ENCODE measurements around the gene DMD. TPM values are rescaled to one million over a fixed set of nuclear protein-coding genes. Genes with fewer than 3 reads are reported as not detected.
A peak's percentile ranks its signal among the peaks of the same experiment; 100 is the strongest.

The DMD gene
- total and polyA plus RNA-seq, 2 of the 13 experiments (the other 11 are each of a cell fraction or from before 2014, with no cell fraction given), result 17.6 to 25.9 TPM

GRCh38 chrX:31508338-31508737 lies 1703.0 kb downstream of the DMD start:
- peak; percentile 12 for FAIRE-seq
- in situ Hi-C loops (cut with HindIII; ENCODE audit: extremely low pct_ligation_motif_present, low pct_unique_long_range_greater_than_20kb), result no loop called here

More at GRCh38 chrX:31508338-31508737, 1703.0 kb downstream of the DMD start:
- peak; percentile 8 for DNase-seq (ENCODE audit: low spot score)
- ChIA-PET POLR2A (no interaction called here), CTCF (ENCODE audit: low intra/inter-chr PET ratio, low total read pairs) (no interaction called here)
- no TSS peak for BruUV-seq (replicated peaks)
- Histone ChIP-seq H3K27me3 (ENCODE audit: control insufficient read depth in 1 of 2, insufficient read depth in 2 of 2, low read length in 2 of 2) (no peaks in the 10 kb centered on the region), H3K79me2 (ENCODE audit: insufficient read depth, low read length) (no peaks in the 10 kb centered on the region), H3K27ac (ENCODE audit: extremely low read length, insufficient read depth, low read length) (no peak overlapping the region), H3K4me3 (replicated peaks in 1 of 3; ENCODE audit: insufficient read depth in 1 of 3, low read depth in 2 of 3, low read length in 3 of 3) (no peak overlapping the region), H3K9me3 (ENCODE audit: low read length) (no peaks in the 10 kb centered on the region), H3K9ac (ENCODE audit: insufficient read depth, low read depth, low read length) (no peak overlapping the region), H4K20me1 (ENCODE audit: insufficient read depth, low read length) (no peaks in the 10 kb centered on the region), H3K4me2 (ENCODE audit: low read depth, low read length) (peak overlapping the region; percentile 12; the same call in 1 of the 2 replicates), H3K36me3 (replicated peaks in 1 of 2; ENCODE audit: control insufficient read depth in 1 of 2, insufficient read depth in 2 of 2, low read length in 2 of 2) (no peaks in the 10 kb centered on the region), H3K4me1 (ENCODE audit: insufficient read depth, low read length) (no peaks in the 10 kb centered on the region), H2AFZ (ENCODE audit: low read length) (no peak overlapping the region)
- WGBS (ENCODE audit: low lambda C conversion rate), result 5% methylated on average over 4 of the region's 4 CpGs
- TF ChIP-seq, protein P1, sequence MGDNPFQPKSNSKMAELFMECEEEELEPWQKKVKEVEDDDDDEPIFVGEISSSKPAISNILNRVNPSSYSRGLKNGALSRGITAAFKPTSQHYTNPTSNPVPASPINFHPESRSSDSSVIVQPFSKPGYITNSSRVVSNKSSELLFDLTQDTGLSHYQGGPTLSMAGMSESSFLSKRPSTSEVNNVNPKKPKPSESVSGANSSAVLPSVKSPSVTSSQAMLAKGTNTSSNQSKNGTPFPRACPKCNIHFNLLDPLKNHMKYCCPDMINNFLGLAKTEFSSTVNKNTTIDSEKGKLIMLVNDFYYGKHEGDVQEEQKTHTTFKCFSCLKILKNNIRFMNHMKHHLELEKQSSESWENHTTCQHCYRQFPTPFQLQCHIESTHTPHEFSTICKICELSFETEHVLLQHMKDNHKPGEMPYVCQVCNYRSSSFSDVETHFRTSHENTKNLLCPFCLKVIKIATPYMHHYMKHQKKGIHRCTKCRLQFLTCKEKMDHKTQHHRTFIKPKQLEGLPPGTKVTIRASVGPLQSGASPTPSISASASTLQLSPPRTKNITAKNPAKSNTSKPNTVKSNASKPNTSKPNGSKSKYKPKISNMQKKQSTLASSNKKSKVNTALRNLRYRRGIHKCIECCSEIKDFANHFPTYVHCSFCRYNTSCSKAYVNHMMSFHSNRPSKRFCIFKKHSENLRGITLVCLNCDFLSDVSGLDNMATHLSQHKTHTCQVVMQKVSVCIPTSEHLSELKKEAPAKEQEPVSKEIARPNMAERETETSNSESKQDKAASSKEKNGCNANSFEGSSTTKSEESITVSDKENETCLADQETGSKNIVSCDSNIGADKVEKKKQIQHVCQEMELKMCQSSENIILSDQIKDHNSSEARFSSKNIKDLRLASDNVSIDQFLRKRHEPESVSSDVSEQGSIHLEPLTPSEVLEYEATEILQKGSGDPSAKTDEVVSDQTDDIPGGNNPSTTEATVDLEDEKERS (CRISPR knock-in tag; IDR thresholded peaks at IDR 0.05), result no peak
- TF ChIP-seq, protein P2, sequence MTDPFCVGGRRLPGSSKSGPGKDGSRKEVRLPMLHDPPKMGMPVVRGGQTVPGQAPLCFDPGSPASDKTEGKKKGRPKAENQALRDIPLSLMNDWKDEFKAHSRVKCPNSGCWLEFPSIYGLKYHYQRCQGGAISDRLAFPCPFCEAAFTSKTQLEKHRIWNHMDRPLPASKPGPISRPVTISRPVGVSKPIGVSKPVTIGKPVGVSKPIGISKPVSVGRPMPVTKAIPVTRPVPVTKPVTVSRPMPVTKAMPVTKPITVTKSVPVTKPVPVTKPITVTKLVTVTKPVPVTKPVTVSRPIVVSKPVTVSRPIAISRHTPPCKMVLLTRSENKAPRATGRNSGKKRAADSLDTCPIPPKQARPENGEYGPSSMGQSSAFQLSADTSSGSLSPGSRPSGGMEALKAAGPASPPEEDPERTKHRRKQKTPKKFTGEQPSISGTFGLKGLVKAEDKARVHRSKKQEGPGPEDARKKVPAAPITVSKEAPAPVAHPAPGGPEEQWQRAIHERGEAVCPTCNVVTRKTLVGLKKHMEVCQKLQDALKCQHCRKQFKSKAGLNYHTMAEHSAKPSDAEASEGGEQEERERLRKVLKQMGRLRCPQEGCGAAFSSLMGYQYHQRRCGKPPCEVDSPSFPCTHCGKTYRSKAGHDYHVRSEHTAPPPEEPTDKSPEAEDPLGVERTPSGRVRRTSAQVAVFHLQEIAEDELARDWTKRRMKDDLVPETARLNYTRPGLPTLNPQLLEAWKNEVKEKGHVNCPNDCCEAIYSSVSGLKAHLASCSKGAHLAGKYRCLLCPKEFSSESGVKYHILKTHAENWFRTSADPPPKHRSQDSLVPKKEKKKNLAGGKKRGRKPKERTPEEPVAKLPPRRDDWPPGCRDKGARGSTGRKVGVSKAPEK (CRISPR knock-in tag; IDR thresholded peaks at IDR 0.05; ENCODE audit: borderline replicate concordance), result no peak
- no peak for TF ChIP-seq ZFP90 (CRISPR knock-in tag; IDR thresholded peaks at IDR 0.05; ENCODE audit: borderline replicate concordance)
- TF ChIP-seq, protein P3, sequence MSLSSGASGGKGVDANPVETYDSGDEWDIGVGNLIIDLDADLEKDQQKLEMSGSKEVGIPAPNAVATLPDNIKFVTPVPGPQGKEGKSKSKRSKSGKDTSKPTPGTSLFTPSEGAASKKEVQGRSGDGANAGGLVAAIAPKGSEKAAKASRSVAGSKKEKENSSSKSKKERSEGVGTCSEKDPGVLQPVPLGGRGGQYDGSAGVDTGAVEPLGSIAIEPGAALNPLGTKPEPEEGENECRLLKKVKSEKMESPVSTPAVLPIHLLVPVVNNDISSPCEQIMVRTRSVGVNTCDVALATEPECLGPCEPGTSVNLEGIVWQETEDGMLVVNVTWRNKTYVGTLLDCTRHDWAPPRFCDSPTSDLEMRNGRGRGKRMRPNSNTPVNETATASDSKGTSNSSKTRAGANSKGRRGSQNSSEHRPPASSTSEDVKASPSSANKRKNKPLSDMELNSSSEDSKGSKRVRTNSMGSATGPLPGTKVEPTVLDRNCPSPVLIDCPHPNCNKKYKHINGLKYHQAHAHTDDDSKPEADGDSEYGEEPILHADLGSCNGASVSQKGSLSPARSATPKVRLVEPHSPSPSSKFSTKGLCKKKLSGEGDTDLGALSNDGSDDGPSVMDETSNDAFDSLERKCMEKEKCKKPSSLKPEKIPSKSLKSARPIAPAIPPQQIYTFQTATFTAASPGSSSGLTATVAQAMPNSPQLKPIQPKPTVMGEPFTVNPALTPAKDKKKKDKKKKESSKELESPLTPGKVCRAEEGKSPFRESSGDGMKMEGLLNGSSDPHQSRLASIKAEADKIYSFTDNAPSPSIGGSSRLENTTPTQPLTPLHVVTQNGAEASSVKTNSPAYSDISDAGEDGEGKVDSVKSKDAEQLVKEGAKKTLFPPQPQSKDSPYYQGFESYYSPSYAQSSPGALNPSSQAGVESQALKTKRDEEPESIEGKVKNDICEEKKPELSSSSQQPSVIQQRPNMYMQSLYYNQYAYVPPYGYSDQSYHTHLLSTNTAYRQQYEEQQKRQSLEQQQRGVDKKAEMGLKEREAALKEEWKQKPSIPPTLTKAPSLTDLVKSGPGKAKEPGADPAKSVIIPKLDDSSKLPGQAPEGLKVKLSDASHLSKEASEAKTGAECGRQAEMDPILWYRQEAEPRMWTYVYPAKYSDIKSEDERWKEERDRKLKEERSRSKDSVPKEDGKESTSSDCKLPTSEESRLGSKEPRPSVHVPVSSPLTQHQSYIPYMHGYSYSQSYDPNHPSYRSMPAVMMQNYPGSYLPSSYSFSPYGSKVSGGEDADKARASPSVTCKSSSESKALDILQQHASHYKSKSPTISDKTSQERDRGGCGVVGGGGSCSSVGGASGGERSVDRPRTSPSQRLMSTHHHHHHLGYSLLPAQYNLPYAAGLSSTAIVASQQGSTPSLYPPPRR (CRISPR knock-in tag; IDR thresholded peaks at IDR 0.05; ENCODE audit: borderline replicate concordance), result no peak
- intact Hi-C loops (cut with micrococcal nuclease; ENCODE audit: unreplicated experiment), result no loop called here
- peak; percentile 59; the same call in 2 of the 3 replicates for ATAC-seq

Data from HepG2 (cell line).